ENCODE results near the gene GLI3.

Gene GLI3

DNA sequence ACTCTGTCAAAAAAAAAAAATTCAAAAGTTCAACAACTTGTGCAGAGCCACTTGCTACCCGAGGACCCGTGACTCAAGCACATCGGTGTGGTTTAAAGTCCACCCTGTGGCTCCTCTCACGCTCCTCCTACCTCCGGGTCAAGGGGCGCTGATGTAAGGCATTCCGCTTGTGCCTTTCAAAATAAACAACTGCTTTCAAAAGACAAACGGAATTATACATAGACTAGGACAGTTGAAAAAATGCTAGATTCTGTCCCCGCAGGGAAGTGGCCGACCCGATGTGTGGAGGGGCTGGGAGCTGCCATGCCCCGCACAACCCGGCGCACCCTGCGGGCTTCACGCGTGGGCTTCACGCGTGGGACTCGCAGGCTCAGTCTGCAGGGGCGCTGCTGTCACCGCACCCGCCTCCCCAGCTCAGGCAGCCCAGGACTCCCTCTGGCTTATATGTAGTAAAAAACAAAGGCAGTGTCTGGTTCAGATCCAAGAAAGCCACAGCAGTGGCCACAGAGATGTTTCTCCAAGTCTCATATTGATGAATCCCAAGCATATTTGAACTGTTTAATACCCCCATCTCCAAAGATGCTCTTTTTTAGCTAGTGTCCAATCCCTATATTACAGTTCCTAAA, 294.4 kb downstream of the GLI3 start (continued):
- TF ChIP-seq, protein P1, sequence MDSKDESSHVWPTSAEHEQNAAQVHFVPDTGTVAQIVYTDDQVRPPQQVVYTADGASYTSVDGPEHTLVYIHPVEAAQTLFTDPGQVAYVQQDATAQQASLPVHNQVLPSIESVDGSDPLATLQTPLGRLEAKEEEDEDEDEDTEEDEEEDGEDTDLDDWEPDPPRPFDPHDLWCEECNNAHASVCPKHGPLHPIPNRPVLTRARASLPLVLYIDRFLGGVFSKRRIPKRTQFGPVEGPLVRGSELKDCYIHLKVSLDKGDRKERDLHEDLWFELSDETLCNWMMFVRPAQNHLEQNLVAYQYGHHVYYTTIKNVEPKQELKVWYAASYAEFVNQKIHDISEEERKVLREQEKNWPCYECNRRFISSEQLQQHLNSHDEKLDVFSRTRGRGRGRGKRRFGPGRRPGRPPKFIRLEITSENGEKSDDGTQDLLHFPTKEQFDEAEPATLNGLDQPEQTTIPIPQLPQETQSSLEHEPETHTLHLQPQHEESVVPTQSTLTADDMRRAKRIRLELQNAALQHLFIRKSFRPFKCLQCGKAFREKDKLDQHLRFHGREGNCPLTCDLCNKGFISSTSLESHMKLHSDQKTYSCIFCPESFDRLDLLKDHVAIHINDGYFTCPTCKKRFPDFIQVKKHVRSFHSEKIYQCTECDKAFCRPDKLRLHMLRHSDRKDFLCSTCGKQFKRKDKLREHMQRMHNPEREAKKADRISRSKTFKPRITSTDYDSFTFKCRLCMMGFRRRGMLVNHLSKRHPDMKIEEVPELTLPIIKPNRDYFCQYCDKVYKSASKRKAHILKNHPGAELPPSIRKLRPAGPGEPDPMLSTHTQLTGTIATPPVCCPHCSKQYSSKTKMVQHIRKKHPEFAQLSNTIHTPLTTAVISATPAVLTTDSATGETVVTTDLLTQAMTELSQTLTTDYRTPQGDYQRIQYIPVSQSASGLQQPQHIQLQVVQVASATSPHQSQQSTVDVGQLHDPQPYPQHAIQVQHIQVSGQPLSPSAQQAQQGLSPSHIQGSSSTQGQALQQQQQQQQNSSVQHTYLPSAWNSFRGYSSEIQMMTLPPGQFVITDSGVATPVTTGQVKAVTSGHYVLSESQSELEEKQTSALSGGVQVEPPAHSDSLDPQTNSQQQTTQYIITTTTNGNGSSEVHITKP (tag by site-specific recombination; IDR thresholded peaks at IDR 0.05): peak; percentile 64; the same call in 1 of the 2 replicates
- no peak for TF ChIP-seq KLF16 (tag by site-specific recombination; IDR thresholded peaks at IDR 0.05)
- no peak for TF ChIP-seq ZNF626 (tag by site-specific recombination; IDR thresholded peaks at IDR 0.05)
- peak; percentile 45 for TF ChIP-seq ZFHX2 (tag by site-specific recombination; conservative IDR thresholded peaks at IDR 0.05)
- no peak for TF ChIP-seq GFI1B (tag by site-specific recombination; IDR thresholded peaks at IDR 0.05)
- TF ChIP-seq ZNF416 (tag by site-specific recombination; IDR thresholded peaks at IDR 0.05): no peak
- TF ChIP-seq ZNF335 (tag by site-specific recombination; conservative IDR thresholded peaks at IDR 0.05): peak; percentile 36; the same call in 1 of the 2 replicates
- TF ChIP-seq WT1 (tag by site-specific recombination; IDR thresholded peaks at IDR 0.05): no peak
- no peak for TF ChIP-seq OSR2 (tag by site-specific recombination; IDR thresholded peaks at IDR 0.05)
- no peak for TF ChIP-seq ZNF530 (tag by site-specific recombination; IDR thresholded peaks at IDR 0.05; ENCODE audit: low read depth)

- CTCF ChIA-PET: interaction anchor here (0.5 to 8.4 kb wide), 93 partner anchors 9 to 1898 kb away, joined by 3 to 117 read pairs (median 3); partner anchors contain the start of genes MRPL32 and PSMA2
- Histone ChIP-seq H3K27ac (ENCODE audit: extremely low read depth, low read depth, low read length) (no peak overlapping the region), H3K4me3 (ENCODE audit: low read depth, low read length) (no peak overlapping the region), H3K9me3 (ENCODE audit: control insufficient read depth, insufficient read depth, low read depth, low read length) (no peaks in the 10 kb centered on the region), H3K36me3 (ENCODE audit: control insufficient read depth in 2 of 2, insufficient read depth in 1 of 2, low read length in 2 of 2) (no peaks in the 10 kb centered on the region), H3K4me1 (ENCODE audit: control insufficient read depth, insufficient read depth, low read length) (no peaks in the 10 kb centered on the region)
- TF ChIP-seq ZNF654 (tag by site-specific recombination; IDR thresholded peaks at IDR 0.05; ENCODE audit: low read depth): peak; percentile 72
- TF ChIP-seq ZBTB48 (tag by site-specific recombination; IDR thresholded peaks at IDR 0.05): no peak
- TF ChIP-seq, protein P2, sequence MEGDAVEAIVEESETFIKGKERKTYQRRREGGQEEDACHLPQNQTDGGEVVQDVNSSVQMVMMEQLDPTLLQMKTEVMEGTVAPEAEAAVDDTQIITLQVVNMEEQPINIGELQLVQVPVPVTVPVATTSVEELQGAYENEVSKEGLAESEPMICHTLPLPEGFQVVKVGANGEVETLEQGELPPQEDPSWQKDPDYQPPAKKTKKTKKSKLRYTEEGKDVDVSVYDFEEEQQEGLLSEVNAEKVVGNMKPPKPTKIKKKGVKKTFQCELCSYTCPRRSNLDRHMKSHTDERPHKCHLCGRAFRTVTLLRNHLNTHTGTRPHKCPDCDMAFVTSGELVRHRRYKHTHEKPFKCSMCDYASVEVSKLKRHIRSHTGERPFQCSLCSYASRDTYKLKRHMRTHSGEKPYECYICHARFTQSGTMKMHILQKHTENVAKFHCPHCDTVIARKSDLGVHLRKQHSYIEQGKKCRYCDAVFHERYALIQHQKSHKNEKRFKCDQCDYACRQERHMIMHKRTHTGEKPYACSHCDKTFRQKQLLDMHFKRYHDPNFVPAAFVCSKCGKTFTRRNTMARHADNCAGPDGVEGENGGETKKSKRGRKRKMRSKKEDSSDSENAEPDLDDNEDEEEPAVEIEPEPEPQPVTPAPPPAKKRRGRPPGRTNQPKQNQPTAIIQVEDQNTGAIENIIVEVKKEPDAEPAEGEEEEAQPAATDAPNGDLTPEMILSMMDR (tag by site-specific recombination; IDR thresholded peaks at IDR 0.05): peak; percentile 43
- POLR2A ChIA-PET: no interaction called here
These were observed 296.2 kb downstream of the GLI3 start for GRCh38 chr7:41940760-41941343.

GRCh38 chr7:41938371-41938770, 298.6 kb downstream of the GLI3 start:
- no peaks in the 10 kb centered on the region for H3K9me3 ChIP-seq (ENCODE audit: control insufficient read depth, insufficient read depth, low read depth, low read length)
- CTCF ChIA-PET: interaction anchor here (0.8 to 1.1 kb wide), 2 partner anchors 39 to 905 kb away, joined by 3 to 4 read pairs; no protein-coding TSS in a partner anchor
- H3K27ac ChIP-seq (ENCODE audit: extremely low read depth, low read depth, low read length): no peak overlapping the region
- H3K4me1 ChIP-seq (ENCODE audit: control insufficient read depth, insufficient read depth, low read length): no peaks in the 10 kb centered on the region
- POLR2A ChIA-PET: no interaction called here
- no peaks in the 10 kb centered on the region for H3K36me3 ChIP-seq (ENCODE audit: control insufficient read depth in 2 of 2, insufficient read depth in 1 of 2, low read length in 2 of 2)
- no peak overlapping the region for H3K4me3 ChIP-seq (ENCODE audit: low read depth, low read length)
- TF ChIP-seq ZNF248 (tag by site-specific recombination; IDR thresholded peaks at IDR 0.05) (no peak), ZNF114 (tag by site-specific recombination; IDR thresholded peaks at IDR 0.05) (no peak), WT1 (tag by site-specific recombination; IDR thresholded peaks at IDR 0.05) (no peak), YY2 (tag by site-specific recombination; IDR thresholded peaks at IDR 0.05) (no peak), SP2 (tag by site-specific recombination; IDR thresholded peaks at IDR 0.05) (no peak), BCL6B (tag by site-specific recombination; IDR thresholded peaks at IDR 0.05) (no peak), ZSCAN16 (tag by site-specific recombination; IDR thresholded peaks at IDR 0.05) (no peak), ZNF558 (tag by site-specific recombination; IDR thresholded peaks at IDR 0.05) (no peak), SP3 (tag by site-specific recombination; IDR thresholded peaks at IDR 0.05) (no peak), ZNF433 (tag by site-specific recombination; IDR thresholded peaks at IDR 0.05; ENCODE audit: low read depth) (no peak), ZNF530 (tag by site-specific recombination; IDR thresholded peaks at IDR 0.05; ENCODE audit: low read depth) (no peak), ZNF174 (tag by site-specific recombination; IDR thresholded peaks at IDR 0.05) (no peak)
- TF ChIP-seq, protein P3, sequence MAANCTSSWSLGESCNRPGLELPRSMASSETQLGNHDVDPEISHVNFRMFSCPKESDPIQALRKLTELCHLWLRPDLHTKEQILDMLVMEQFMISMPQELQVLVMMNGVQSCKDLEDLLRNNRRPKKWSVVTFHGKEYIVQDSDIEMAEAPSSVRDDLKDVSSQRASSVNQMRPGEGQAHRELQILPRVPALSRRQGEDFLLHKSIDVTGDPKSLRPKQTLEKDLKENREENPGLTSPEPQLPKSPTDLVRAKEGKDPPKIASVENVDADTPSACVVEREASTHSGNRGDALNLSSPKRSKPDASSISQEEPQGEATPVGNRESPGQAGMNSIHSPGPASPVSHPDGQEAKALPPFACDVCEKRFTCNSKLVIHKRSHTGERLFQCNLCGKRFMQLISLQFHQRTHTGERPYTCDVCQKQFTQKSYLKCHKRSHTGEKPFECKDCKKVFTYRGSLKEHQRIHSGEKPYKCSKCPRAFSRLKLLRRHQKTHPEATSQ (tag by site-specific recombination; IDR thresholded peaks at IDR 0.05): no peak
